HepG2 (cell line): Measurements from ENCODE around the gene CELSR3. TPM values are rescaled to one million over a fixed set of nuclear protein-coding genes. Genes with fewer than 3 reads are reported as not detected.

Experiments
- ATAC-seq: fragments of 200-7000 bp; cut with Tn5 transposase; 3 replicates; pipeline ENCODE4 v1.9.1; 2020; ENCODE audit warnings: mild to moderate bottlenecking, moderate library complexity
- BruUV-seq: library from RNA; stranded (reverse); fragments of 400-500 nt; replicated peaks from 2 replicates; lab custom pipeline; 2021; lab: Mats Ljungman, UMichigan
- CTCF ChIA-PET: fragments of 300-600 bp; formaldehyde crosslinking; extraction: SDS; loops from one replicate; lab custom pipeline; 2021; ENCODE audit warnings: low total read pairs, inconsistent platforms, low intra/inter-chr PET ratio; lab: Yijun Ruan, JAX
- POLR2A ChIA-PET: fragments of 350-600 bp; sonication (Branson Sonifier 250); formaldehyde crosslinking; loops from one replicate; lab custom pipeline; 2020; ENCODE audit warnings: antibody characterized with exemption, inconsistent platforms; lab: Yijun Ruan, JAX
- DNase-seq: peaks from one replicate; pipeline ENCODE4 v3.0.0-alpha.2; 2015; ENCODE audit warnings: low spot score
- FAIRE-seq: peaks from 3 replicates; lab custom pipeline; 2011; peaks lifted over from hg19 to GRCh38; lab: Jason Lieb, UNC
- H2AFZ ChIP-seq: one replicate; pipeline ENCODE4 v1.6.1; 2011; ENCODE audit warnings: low read length, inconsistent platforms
- H3K27ac ChIP-seq: fragments of 300-600 bp; 3 replicates; pipeline ENCODE4 v1.8.0; 2011; ENCODE audit warnings: mixed run types, mild to moderate bottlenecking, mixed read lengths, low read length, inconsistent platforms; ENCODE audit not compliant: insufficient read depth; ENCODE audit errors: extremely low read length
- H3K27me3 ChIP-seq, 2 experiments: fragments of 200-600 bp in 1 of 2; 2 replicates in 1 of 2; 3 replicates in 1 of 2; pipeline versions ENCODE4 v1.6.0 to v1.8.0; 2011; ENCODE audit warnings: low read length in 2 of 2, mild to moderate bottlenecking in 2 of 2, moderate library complexity in 2 of 2, inconsistent platforms in 1 of 2; ENCODE audit not compliant: insufficient read depth in 2 of 2, control insufficient read depth in 1 of 2
- H3K36me3 ChIP-seq, 2 experiments: fragments of 200-600 bp in 1 of 2; replicated peaks in 1 of 2; 2 replicates in 1 of 2; 3 replicates in 1 of 2; pipeline versions ENCODE4 v1.5.1 to v1.8.0; 2011; ENCODE audit warnings: low read length in 2 of 2, inconsistent platforms in 1 of 2; ENCODE audit not compliant: insufficient read depth in 2 of 2, control insufficient read depth in 1 of 2
- H3K4me1 ChIP-seq: 2 replicates; pipeline ENCODE4 v1.5.1; 2012; ENCODE audit warnings: low read length, inconsistent platforms; ENCODE audit not compliant: insufficient read depth
- H3K4me2 ChIP-seq: 2 replicates; pipeline ENCODE4 v1.6.0; 2011; ENCODE audit warnings: low read depth, low read length, inconsistent platforms
- H3K4me3 ChIP-seq, 3 experiments: fragments of 200-600 bp in 1 of 3; sonication (generic), shearing (Covaris generic) in 1 of 3; replicated peaks in 1 of 3; 2 replicates each; pipeline ENCODE4 v1.5.1; 2011 to 2016; ENCODE audit warnings: low read length in 3 of 3, inconsistent platforms in 2 of 3, low read depth in 2 of 3, mild to moderate bottlenecking in 2 of 3, control low read depth in 1 of 3, mixed read lengths in 1 of 3; ENCODE audit not compliant: insufficient read depth in 1 of 3
- H3K79me2 ChIP-seq: one replicate; pipeline ENCODE4 v1.6.1; 2011; ENCODE audit warnings: low read length, inconsistent platforms; ENCODE audit not compliant: insufficient read depth
- H3K9ac ChIP-seq: 2 replicates; pipeline ENCODE4 v1.6.0; 2011; ENCODE audit warnings: mild to moderate bottlenecking, low read depth, low read length, inconsistent platforms; ENCODE audit not compliant: insufficient read depth
- H3K9me3 ChIP-seq: 2 replicates; pipeline ENCODE4 v1.5.1; 2012; ENCODE audit warnings: mild to moderate bottlenecking, low read length
- H4K20me1 ChIP-seq: 2 replicates; pipeline ENCODE4 v1.6.0; 2011; ENCODE audit warnings: inconsistent platforms, mild to moderate bottlenecking, low read length, moderate library complexity; ENCODE audit not compliant: insufficient read depth
- DBP ChIP-seq: sonication (generic); formaldehyde crosslinking; IDR thresholded peaks from 2 replicates; pipeline ENCODE4 v1.4.0; 2020; ENCODE audit warnings: missing genetic modification reagents; ENCODE audit errors: not compliant biosample characterization
- GATAD2A ChIP-seq: IDR thresholded peaks from 2 replicates; pipeline ENCODE4 v1.6.1; 2016
- GTF3A ChIP-seq: sonication (generic); formaldehyde crosslinking; conservative IDR thresholded peaks from 2 replicates; pipeline ENCODE4 v1.4.0; 2020; ENCODE audit warnings: mild to moderate bottlenecking, missing genetic modification reagents
- HHEX ChIP-seq: IDR thresholded peaks from 2 replicates; pipeline ENCODE4 v1.6.1; 2016; ENCODE audit warnings: control low read depth
- HIC2 ChIP-seq: sonication (generic); formaldehyde crosslinking; IDR thresholded peaks from 2 replicates; pipeline ENCODE4 v1.9.0; 2022; ENCODE audit warnings: low read depth, missing genetic modification reagents
- IKZF1 ChIP-seq: fragments of 450-650 bp; IDR thresholded peaks from 2 replicates; pipeline ENCODE4 v1.7.1; 2016
- JUN ChIP-seq: sonication (generic); formaldehyde crosslinking; IDR thresholded peaks from 2 replicates; pipeline ENCODE4 v1.4.0; 2020; ENCODE audit warnings: mild to moderate bottlenecking, missing genetic modification reagents
- MBNL3 ChIP-seq: fragments of 250-450 bp; sonication (Bioruptor Pico); conservative IDR thresholded peaks from 2 replicates; pipeline ENCODE4 v1.8.0; 2022; ENCODE audit warnings: mild to moderate bottlenecking, inconsistent platforms
- NR2F6 ChIP-seq, 2 experiments: IDR thresholded peaks; 2 replicates each; pipeline ENCODE4 v1.6.1; 2016; ENCODE audit warnings: antibody characterized with exemption in 1 of 2, mild to moderate bottlenecking in 1 of 2
- PHF8 ChIP-seq: sonication (generic); formaldehyde crosslinking; IDR thresholded peaks from 2 replicates; pipeline ENCODE4 v1.5.0; 2020; ENCODE audit warnings: missing genetic modification reagents
- RBM22 ChIP-seq: fragments of 200-400 bp; formaldehyde crosslinking; optimal IDR thresholded peaks from 2 replicates; pipeline ENCODE3; 2017; ENCODE audit warnings: mild to moderate bottlenecking, low read length, moderate library complexity
- YY1 ChIP-seq: IDR thresholded peaks from 2 replicates; pipeline ENCODE4 v1.6.1; 2011; ENCODE audit warnings: low read length, low read depth, moderate library complexity, mild to moderate bottlenecking; ENCODE audit not compliant: insufficient read depth, insufficient replicate concordance
- ZC3H13 ChIP-seq: sonication (generic); formaldehyde crosslinking; IDR thresholded peaks from 2 replicates; pipeline ENCODE4 v1.8.1; 2023; ENCODE audit warnings: mild to moderate bottlenecking, missing genetic modification reagents, moderate library complexity
- ZNF101 ChIP-seq: sonication (generic); formaldehyde crosslinking; IDR thresholded peaks from 2 replicates; pipeline ENCODE4 v1.4.0; 2020; ENCODE audit warnings: mild to moderate bottlenecking, low read depth, missing genetic modification reagents, borderline replicate concordance
- ZNF333 ChIP-seq: sonication (generic); formaldehyde crosslinking; IDR thresholded peaks from 2 replicates; pipeline ENCODE4 v1.4.0; 2020; ENCODE audit warnings: mild to moderate bottlenecking, missing genetic modification reagents, borderline replicate concordance
- ZNF678 ChIP-seq: sonication (generic); formaldehyde crosslinking; IDR thresholded peaks from 2 replicates; pipeline ENCODE4 v1.4.0; 2020; ENCODE audit warnings: mild to moderate bottlenecking, missing genetic modification reagents
- ZNF772 ChIP-seq: sonication (generic); formaldehyde crosslinking; IDR thresholded peaks from 2 replicates; pipeline ENCODE4 v1.5.0; 2020; ENCODE audit warnings: mild to moderate bottlenecking, missing genetic modification reagents
- WGBS: methylation state at CpG from one replicate; pipeline ENCODE4 v1.1.6; 2017; ENCODE audit warnings: low lambda C conversion rate; 5-methylcytosine and 5-hydroxymethylcytosine counted together
- in situ Hi-C: cut with HindIII; loops from 2 replicates; pipeline ENCODE4 v1.10.0; 2017; ENCODE audit warnings: low pct_unique_long_range_greater_than_20kb; ENCODE audit not compliant: extremely low pct_ligation_motif_present
- intact Hi-C: fragments of 100-400 bp; cut with micrococcal nuclease; formaldehyde crosslinking; loops from one replicate; pipeline ENCODE4 v1.10.0; 2022; ENCODE audit not compliant: unreplicated experiment
- polyA plus RNA-seq, 8 experiments: library from polyadenylated mRNA; depleted of rRNA in 3 of 8; stranded (reverse) in 7 of 8; unstranded in 1 of 8; fragments of >200 nt; fragmentation: Illumina TruSeq in 4 of 8; extraction: Trizol in 4 of 8; gene quantifications; 2 replicates each; pipeline versions ENCODE4 v1.2.1 to v1.2.3, GENCODE V29; 2011 to 2016; ENCODE audit warnings: low read depth in 4 of 8, missing spikeins in 1 of 8, mixed read lengths in 1 of 8; ENCODE audit not compliant: insufficient read depth in 1 of 8
- total RNA-seq, 5 experiments: library from RNA; depleted of rRNA; stranded (reverse); fragments of >200 nt; fragmentation: Illumina TruSeq; extraction: Trizol; gene quantifications; 2 replicates each; pipeline ENCODE4 v1.2.3, GENCODE V29; 2016; ENCODE audit warnings: low read depth in 1 of 5
- TF ChIP-seq, protein P1 (sequence below): sonication (generic); formaldehyde crosslinking; IDR thresholded peaks from 2 replicates; pipeline ENCODE4 v1.4.0; 2020; ENCODE audit warnings: missing genetic modification reagents, mild to moderate bottlenecking, borderline replicate concordance
- TF ChIP-seq, protein P2 (sequence below): sonication (generic); formaldehyde crosslinking; IDR thresholded peaks from 2 replicates; pipeline ENCODE4 v1.8.0; 2022; ENCODE audit warnings: mild to moderate bottlenecking, missing genetic modification reagents, borderline replicate concordance

The CELSR3 gene
- total and polyA plus RNA-seq, 2 of the 13 experiments (the other 11 are each of a cell fraction or from before 2014, with no cell fraction given): 5.4 to 6.7 TPM

GRCh38 chr3:48592519-48593087 lies 70.1 kb downstream of the CELSR3 start:
- H3K36me3 ChIP-seq: no peaks in the 10 kb centered on the region; a peak in 1 of 5 replicates
- ATAC-seq: no peak
- in situ Hi-C loops: no loop called here
- no peak overlapping the region for H3K9ac ChIP-seq
- ChIA-PET POLR2A (no interaction called here), CTCF (no interaction called here)
- no peak overlapping the region for H2AFZ ChIP-seq
- no peak for DNase-seq
- H3K4me2 ChIP-seq: no peak overlapping the region
- no peak for TF ChIP-seq MBNL3 (CRISPR knock-in tag)
- TF ChIP-seq, protein P1, sequence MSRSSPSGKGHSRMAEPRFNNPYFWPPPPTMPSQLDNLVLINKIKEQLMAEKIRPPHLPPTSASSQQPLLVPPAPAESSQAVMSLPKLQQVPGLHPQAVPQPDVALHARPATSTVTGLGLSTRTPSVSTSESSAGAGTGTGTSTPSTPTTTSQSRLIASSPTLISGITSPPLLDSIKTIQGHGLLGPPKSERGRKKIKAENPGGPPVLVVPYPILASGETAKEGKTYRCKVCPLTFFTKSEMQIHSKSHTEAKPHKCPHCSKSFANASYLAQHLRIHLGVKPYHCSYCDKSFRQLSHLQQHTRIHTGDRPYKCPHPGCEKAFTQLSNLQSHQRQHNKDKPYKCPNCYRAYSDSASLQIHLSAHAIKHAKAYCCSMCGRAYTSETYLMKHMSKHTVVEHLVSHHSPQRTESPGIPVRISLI: no peak
- TF ChIP-seq DBP (CRISPR knock-in tag): no peak
- TF ChIP-seq, protein P2, sequence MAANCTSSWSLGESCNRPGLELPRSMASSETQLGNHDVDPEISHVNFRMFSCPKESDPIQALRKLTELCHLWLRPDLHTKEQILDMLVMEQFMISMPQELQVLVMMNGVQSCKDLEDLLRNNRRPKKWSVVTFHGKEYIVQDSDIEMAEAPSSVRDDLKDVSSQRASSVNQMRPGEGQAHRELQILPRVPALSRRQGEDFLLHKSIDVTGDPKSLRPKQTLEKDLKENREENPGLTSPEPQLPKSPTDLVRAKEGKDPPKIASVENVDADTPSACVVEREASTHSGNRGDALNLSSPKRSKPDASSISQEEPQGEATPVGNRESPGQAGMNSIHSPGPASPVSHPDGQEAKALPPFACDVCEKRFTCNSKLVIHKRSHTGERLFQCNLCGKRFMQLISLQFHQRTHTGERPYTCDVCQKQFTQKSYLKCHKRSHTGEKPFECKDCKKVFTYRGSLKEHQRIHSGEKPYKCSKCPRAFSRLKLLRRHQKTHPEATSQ (CRISPR knock-in tag): no peak
- TF ChIP-seq HHEX (CRISPR knock-in tag): no peak
- TF ChIP-seq PHF8 (CRISPR knock-in tag): no peak
- TF ChIP-seq GTF3A (CRISPR knock-in tag): no peak
- no peak for TF ChIP-seq NR2F6 (IDR thresholded peaks at IDR 0.05)
- TF ChIP-seq NR2F6 (CRISPR knock-in tag; IDR thresholded peaks at IDR 0.05): no peak
- TF ChIP-seq ZNF678 (CRISPR knock-in tag): no peak
- no peak for TF ChIP-seq JUN
- no peak for TF ChIP-seq ZNF772 (CRISPR knock-in tag)
- TF ChIP-seq RBM22: no peak
- no peak for TF ChIP-seq YY1
- no peak for TF ChIP-seq ZNF101 (CRISPR knock-in tag)
- TF ChIP-seq HIC2: no peak
- TF ChIP-seq ZC3H13 (CRISPR knock-in tag): no peak
- no peak for TF ChIP-seq IKZF1
- no peak for TF ChIP-seq ZNF333 (CRISPR knock-in tag)
- TF ChIP-seq GATAD2A: no peak
- TF ChIP-seq, all 625 proteins: peak for 0
- FAIRE-seq: no peak
- H3K9me3 ChIP-seq: no peaks in the 10 kb centered on the region
- H3K27ac ChIP-seq: no peak overlapping the region
- H3K4me1 ChIP-seq: peaks cover 39% of the 10 kb centered on the region
- no TSS peak for BruUV-seq
- intact Hi-C loops: no loop called here
- 53% methylated on average over 11 of the region's 21 CpGs for WGBS
- no peak overlapping the region for H3K4me3 ChIP-seq
- no peaks in the 10 kb centered on the region for H3K79me2 ChIP-seq
- H3K27me3 ChIP-seq: 0 out of 5 replicates have a peak, but pooled peaks cover 0 to 4% of the 10 kb centered on the region in 2 experiments
- H4K20me1 ChIP-seq: no peaks in the 10 kb centered on the region
